HepG2 (cell line): ENCODE data around the gene ANKRD31. TPM values are rescaled to one million over a fixed set of nuclear protein-coding genes. Genes with fewer than 3 reads are reported as not detected.
"Not testable (repeated sequence)": the region's sequence is repeated elsewhere in the genome, so short reads cannot be mapped to it uniquely, and the experiment has no call there.

ENCODE experiments used
- ATAC-seq: fragments of 200-7000 bp; cut with Tn5 transposase; 3 replicates; pipeline ENCODE4 v1.9.1; 2020; ENCODE audit warnings: mild to moderate bottlenecking, moderate library complexity
- BruUV-seq: library from RNA; stranded (reverse); fragments of 400-500 nt; replicated peaks from 2 replicates; lab custom pipeline; 2021; lab: Mats Ljungman, UMichigan
- CTCF ChIA-PET: fragments of 300-600 bp; formaldehyde crosslinking; extraction: SDS; loops from one replicate; lab custom pipeline; 2021; ENCODE audit warnings: low total read pairs, inconsistent platforms, low intra/inter-chr PET ratio; lab: Yijun Ruan, JAX
- POLR2A ChIA-PET: fragments of 350-600 bp; sonication (Branson Sonifier 250); formaldehyde crosslinking; loops from one replicate; lab custom pipeline; 2020; ENCODE audit warnings: antibody characterized with exemption, inconsistent platforms; lab: Yijun Ruan, JAX
- DNase-seq: peaks from one replicate; pipeline ENCODE4 v3.0.0-alpha.2; 2015; ENCODE audit warnings: low spot score
- FAIRE-seq: peaks from 3 replicates; lab custom pipeline; 2011; peaks lifted over from hg19 to GRCh38; lab: Jason Lieb, UNC
- H2AFZ ChIP-seq: one replicate; pipeline ENCODE4 v1.6.1; 2011; ENCODE audit warnings: low read length, inconsistent platforms
- H3K27ac ChIP-seq: fragments of 300-600 bp; 3 replicates; pipeline ENCODE4 v1.8.0; 2011; ENCODE audit warnings: mixed run types, mild to moderate bottlenecking, mixed read lengths, low read length, inconsistent platforms; ENCODE audit not compliant: insufficient read depth; ENCODE audit errors: extremely low read length
- H3K27me3 ChIP-seq, 2 experiments: fragments of 200-600 bp in 1 of 2; 2 replicates in 1 of 2; 3 replicates in 1 of 2; pipeline versions ENCODE4 v1.6.0 to v1.8.0; 2011; ENCODE audit warnings: low read length in 2 of 2, mild to moderate bottlenecking in 2 of 2, moderate library complexity in 2 of 2, inconsistent platforms in 1 of 2; ENCODE audit not compliant: insufficient read depth in 2 of 2, control insufficient read depth in 1 of 2
- H3K36me3 ChIP-seq, 2 experiments: fragments of 200-600 bp in 1 of 2; replicated peaks in 1 of 2; 2 replicates in 1 of 2; 3 replicates in 1 of 2; pipeline versions ENCODE4 v1.5.1 to v1.8.0; 2011; ENCODE audit warnings: low read length in 2 of 2, inconsistent platforms in 1 of 2; ENCODE audit not compliant: insufficient read depth in 2 of 2, control insufficient read depth in 1 of 2
- H3K4me1 ChIP-seq: 2 replicates; pipeline ENCODE4 v1.5.1; 2012; ENCODE audit warnings: low read length, inconsistent platforms; ENCODE audit not compliant: insufficient read depth
- H3K4me2 ChIP-seq: 2 replicates; pipeline ENCODE4 v1.6.0; 2011; ENCODE audit warnings: low read depth, low read length, inconsistent platforms
- H3K4me3 ChIP-seq, 3 experiments: fragments of 200-600 bp in 1 of 3; sonication (generic), shearing (Covaris generic) in 1 of 3; replicated peaks in 1 of 3; 2 replicates each; pipeline ENCODE4 v1.5.1; 2011 to 2016; ENCODE audit warnings: low read length in 3 of 3, inconsistent platforms in 2 of 3, low read depth in 2 of 3, mild to moderate bottlenecking in 2 of 3, control low read depth in 1 of 3, mixed read lengths in 1 of 3; ENCODE audit not compliant: insufficient read depth in 1 of 3
- H3K79me2 ChIP-seq: one replicate; pipeline ENCODE4 v1.6.1; 2011; ENCODE audit warnings: low read length, inconsistent platforms; ENCODE audit not compliant: insufficient read depth
- H3K9ac ChIP-seq: 2 replicates; pipeline ENCODE4 v1.6.0; 2011; ENCODE audit warnings: mild to moderate bottlenecking, low read depth, low read length, inconsistent platforms; ENCODE audit not compliant: insufficient read depth
- H3K9me3 ChIP-seq: 2 replicates; pipeline ENCODE4 v1.5.1; 2012; ENCODE audit warnings: mild to moderate bottlenecking, low read length
- H4K20me1 ChIP-seq: 2 replicates; pipeline ENCODE4 v1.6.0; 2011; ENCODE audit warnings: inconsistent platforms, mild to moderate bottlenecking, low read length, moderate library complexity; ENCODE audit not compliant: insufficient read depth
- HNF4A ChIP-seq: sonication (generic); formaldehyde crosslinking; IDR thresholded peaks from 2 replicates; pipeline ENCODE4 v1.4.0; 2020; ENCODE audit warnings: missing genetic modification reagents
- HNF4G ChIP-seq, 2 experiments: sonication (generic) in 1 of 2; formaldehyde crosslinking in 1 of 2; IDR thresholded peaks; 2 replicates each; pipeline versions ENCODE4 v1.4.0 to v1.6.1; 2011 to 2020; ENCODE audit warnings: borderline replicate concordance in 2 of 2, low read depth in 2 of 2, mild to moderate bottlenecking in 2 of 2, low read length in 1 of 2, missing genetic modification reagents in 1 of 2, moderate library complexity in 1 of 2
- MAFK ChIP-seq, 2 experiments: IDR thresholded peaks in 1 of 2; conservative IDR thresholded peaks in 1 of 2; 2 replicates each; pipeline ENCODE4 v1.6.1; 2011; ENCODE audit warnings: improper control_type of control experiment in 2 of 2, low read length in 2 of 2
- PAXIP1 ChIP-seq: sonication (generic); formaldehyde crosslinking; conservative IDR thresholded peaks from 2 replicates; pipeline ENCODE4 v1.4.0; 2020; ENCODE audit warnings: mild to moderate bottlenecking, missing genetic modification reagents, moderate library complexity
- ZMYM4 ChIP-seq: sonication (generic); formaldehyde crosslinking; IDR thresholded peaks from 2 replicates; pipeline ENCODE4 v1.8.1; 2023; ENCODE audit warnings: mild to moderate bottlenecking, missing genetic modification reagents
- ZNF644 ChIP-seq: IDR thresholded peaks from 2 replicates; pipeline ENCODE4 v1.6.1; 2016; ENCODE audit warnings: low read depth
- ZNF737 ChIP-seq: sonication (generic); formaldehyde crosslinking; IDR thresholded peaks from 2 replicates; pipeline ENCODE4 v1.5.0; 2020; ENCODE audit warnings: missing genetic modification reagents, mild to moderate bottlenecking, borderline replicate concordance
- WGBS: methylation state at CpG from one replicate; pipeline ENCODE4 v1.1.6; 2017; ENCODE audit warnings: low lambda C conversion rate; 5-methylcytosine and 5-hydroxymethylcytosine counted together
- in situ Hi-C: cut with HindIII; loops from 2 replicates; pipeline ENCODE4 v1.10.0; 2017; ENCODE audit warnings: low pct_unique_long_range_greater_than_20kb; ENCODE audit not compliant: extremely low pct_ligation_motif_present
- intact Hi-C: fragments of 100-400 bp; cut with micrococcal nuclease; formaldehyde crosslinking; loops from one replicate; pipeline ENCODE4 v1.10.0; 2022; ENCODE audit not compliant: unreplicated experiment
- polyA plus RNA-seq, 8 experiments: library from polyadenylated mRNA; depleted of rRNA in 3 of 8; stranded (reverse) in 7 of 8; unstranded in 1 of 8; fragments of >200 nt; fragmentation: Illumina TruSeq in 4 of 8; extraction: Trizol in 4 of 8; gene quantifications; 2 replicates each; pipeline versions ENCODE4 v1.2.1 to v1.2.3, GENCODE V29; 2011 to 2016; ENCODE audit warnings: low read depth in 4 of 8, missing spikeins in 1 of 8, mixed read lengths in 1 of 8; ENCODE audit not compliant: insufficient read depth in 1 of 8
- total RNA-seq, 5 experiments: library from RNA; depleted of rRNA; stranded (reverse); fragments of >200 nt; fragmentation: Illumina TruSeq; extraction: Trizol; gene quantifications; 2 replicates each; pipeline ENCODE4 v1.2.3, GENCODE V29; 2016; ENCODE audit warnings: low read depth in 1 of 5
- TF ChIP-seq, protein P1 (sequence below): IDR thresholded peaks from 2 replicates; pipeline ENCODE4 v1.6.1; 2012; ENCODE audit warnings: low read depth, low read length, improper control_type of control experiment

ANKRD31 gene
- total and polyA plus RNA-seq, 2 of the 13 experiments (the other 11 are each of a cell fraction or from before 2014, with no cell fraction given) = 0.01 to 0.09 TPM

DNA sequence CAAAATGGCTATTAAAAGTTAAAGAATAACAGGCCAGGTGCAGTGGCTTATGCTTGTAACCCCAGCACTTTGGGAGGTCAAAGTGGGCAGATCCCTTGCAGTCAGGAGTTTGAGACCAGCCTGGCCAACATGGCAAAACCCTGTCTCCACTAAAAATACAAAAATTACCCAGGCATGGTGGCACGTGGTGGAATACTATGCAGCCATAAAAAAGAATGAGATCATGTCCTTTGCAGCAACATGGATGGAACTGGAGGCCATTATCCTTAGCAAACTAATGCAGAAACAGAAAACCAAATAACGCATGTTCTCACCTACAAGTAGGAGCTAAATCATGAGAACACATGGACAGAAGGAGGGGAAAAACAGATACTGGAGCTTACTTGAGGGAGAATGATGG, 15.9 kb downstream of the ANKRD31 start:
- H3K79me2 ChIP-seq, ATAC-seq, H3K4me2 ChIP-seq, intact Hi-C loops, H3K27me3 ChIP-seq, DNase-seq, FAIRE-seq, H3K4me3 ChIP-seq, in situ Hi-C loops, H3K9ac ChIP-seq, H4K20me1 ChIP-seq, H2AFZ ChIP-seq, H3K27ac ChIP-seq, CTCF ChIA-PET, H3K36me3 ChIP-seq, POLR2A ChIA-PET, BruUV-seq, H3K4me1 ChIP-seq: not testable (repeated sequence)
- peaks cover 10% of the 10 kb centered on the region; the same call in 1 of the 2 replicates for H3K9me3 ChIP-seq
- 51% methylated on average over 2 of the region's 2 CpGs for WGBS

- in situ Hi-C loops = no loop called here
- peak; percentile 84 for ATAC-seq
- Histone ChIP-seq H2AFZ (no peak overlapping the region), H3K4me3 (no peak overlapping the region), H3K36me3 (no peaks in the 10 kb centered on the region), H4K20me1 (no peaks in the 10 kb centered on the region), H3K27ac (no peak overlapping the region), H3K27me3 (no peaks in the 10 kb centered on the region), H3K4me2 (no peak overlapping the region), H3K79me2 (no peaks in the 10 kb centered on the region), H3K9ac (no peak overlapping the region), H3K4me1 (peaks cover 11% of the 10 kb centered on the region), H3K9me3 (peaks cover 10% of the 10 kb centered on the region; the same call in 1 of the 2 replicates)
- peak; percentile 16 for DNase-seq
- 5% methylated on average over 4 of the region's 4 CpGs for WGBS
- intact Hi-C loops = no loop called here
- POLR2A ChIA-PET = interaction anchor here (1.0 kb wide), 1 partner anchor 23 kb away, joined by 3 read pairs; no protein-coding TSS in a partner anchor
- FAIRE-seq = peak; percentile 53
- no TSS peak for BruUV-seq
- CTCF ChIA-PET = no interaction called here
- TF ChIP-seq, protein P1, sequence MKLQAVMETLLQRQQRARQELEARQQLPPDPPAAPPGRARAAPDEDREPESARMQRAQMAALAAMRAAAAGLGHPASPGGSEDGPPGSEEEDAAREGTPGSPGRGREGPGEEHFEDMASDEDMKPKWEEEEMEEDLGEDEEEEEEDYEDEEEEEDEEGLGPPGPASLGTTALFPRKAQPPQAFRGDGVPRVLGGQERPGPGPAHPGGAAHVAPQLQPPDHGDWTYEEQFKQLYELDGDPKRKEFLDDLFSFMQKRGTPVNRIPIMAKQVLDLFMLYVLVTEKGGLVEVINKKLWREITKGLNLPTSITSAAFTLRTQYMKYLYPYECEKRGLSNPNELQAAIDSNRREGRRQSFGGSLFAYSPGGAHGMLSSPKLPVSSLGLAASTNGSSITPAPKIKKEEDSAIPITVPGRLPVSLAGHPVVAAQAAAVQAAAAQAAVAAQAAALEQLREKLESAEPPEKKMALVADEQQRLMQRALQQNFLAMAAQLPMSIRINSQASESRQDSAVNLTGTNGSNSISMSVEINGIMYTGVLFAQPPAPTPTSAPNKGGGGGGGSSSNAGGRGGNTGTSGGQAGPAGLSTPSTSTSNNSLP = 0 out of 2 replicates have a peak, but pooled peaks have one; percentile 12
- TF ChIP-seq ZNF737 (no peak), ZNF644 (CRISPR knock-in tag) (peak; percentile 67; the same call in 1 of the 2 replicates), HNF4A (peak; percentile 70), PAXIP1 (peak; percentile 26; the same call in 1 of the 2 replicates), HNF4G (IDR thresholded peaks at IDR 0.05; ENCODE audit: borderline replicate concordance, low read depth, low read length) (peak; percentile 33; the same call in 1 of the 2 replicates), HNF4G (CRISPR knock-in tag; IDR thresholded peaks at IDR 0.05; ENCODE audit: borderline replicate concordance, low read depth) (peak; percentile 30; the same call in 1 of the 2 replicates), MAFK (conservative IDR thresholded peaks at IDR 0.05 in 1 of 2, IDR thresholded peaks at IDR 0.05 in 1 of 2; ENCODE audit: low read length in 2 of 2) (no peak), ZMYM4 (peak; percentile 68)
These were observed 21.8 kb downstream of the ANKRD31 start for GRCh38 chr5:75214928-75215327.
